GM19035 (cell line): ENCODE results near the gene VWF.

ENCODE experiments used
- ATAC-seq: cut with Tn5 transposase; IDR thresholded peaks from one replicate; pipeline ENCODE4 v1.9.1; 2021; ENCODE audit not compliant: unreplicated experiment

The VWF gene

DNA sequence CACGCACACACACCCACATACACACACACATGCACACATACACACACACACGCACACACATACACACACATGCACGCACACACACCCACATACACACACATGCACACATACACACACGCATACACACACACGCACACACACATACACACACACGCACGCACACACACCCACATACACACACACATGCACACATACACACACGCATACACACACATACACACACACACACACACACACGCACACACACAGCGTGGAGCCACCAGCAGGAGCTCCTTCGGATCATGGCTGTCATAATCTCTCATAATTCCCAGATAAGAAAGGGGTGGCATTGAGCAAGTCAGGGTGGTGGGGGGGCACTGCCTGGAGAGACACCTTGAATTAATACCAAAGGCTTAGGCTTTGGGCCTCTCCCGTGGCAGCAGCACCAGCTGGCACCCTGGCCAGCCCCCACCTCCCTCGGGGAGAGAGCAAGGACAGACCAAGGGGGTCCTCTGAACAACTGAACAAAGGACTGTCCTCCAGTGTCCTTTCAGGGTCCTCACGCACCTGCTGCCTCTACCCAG is 201.3 kb downstream of the VWF start:
- no peak for ATAC-seq

DNA sequence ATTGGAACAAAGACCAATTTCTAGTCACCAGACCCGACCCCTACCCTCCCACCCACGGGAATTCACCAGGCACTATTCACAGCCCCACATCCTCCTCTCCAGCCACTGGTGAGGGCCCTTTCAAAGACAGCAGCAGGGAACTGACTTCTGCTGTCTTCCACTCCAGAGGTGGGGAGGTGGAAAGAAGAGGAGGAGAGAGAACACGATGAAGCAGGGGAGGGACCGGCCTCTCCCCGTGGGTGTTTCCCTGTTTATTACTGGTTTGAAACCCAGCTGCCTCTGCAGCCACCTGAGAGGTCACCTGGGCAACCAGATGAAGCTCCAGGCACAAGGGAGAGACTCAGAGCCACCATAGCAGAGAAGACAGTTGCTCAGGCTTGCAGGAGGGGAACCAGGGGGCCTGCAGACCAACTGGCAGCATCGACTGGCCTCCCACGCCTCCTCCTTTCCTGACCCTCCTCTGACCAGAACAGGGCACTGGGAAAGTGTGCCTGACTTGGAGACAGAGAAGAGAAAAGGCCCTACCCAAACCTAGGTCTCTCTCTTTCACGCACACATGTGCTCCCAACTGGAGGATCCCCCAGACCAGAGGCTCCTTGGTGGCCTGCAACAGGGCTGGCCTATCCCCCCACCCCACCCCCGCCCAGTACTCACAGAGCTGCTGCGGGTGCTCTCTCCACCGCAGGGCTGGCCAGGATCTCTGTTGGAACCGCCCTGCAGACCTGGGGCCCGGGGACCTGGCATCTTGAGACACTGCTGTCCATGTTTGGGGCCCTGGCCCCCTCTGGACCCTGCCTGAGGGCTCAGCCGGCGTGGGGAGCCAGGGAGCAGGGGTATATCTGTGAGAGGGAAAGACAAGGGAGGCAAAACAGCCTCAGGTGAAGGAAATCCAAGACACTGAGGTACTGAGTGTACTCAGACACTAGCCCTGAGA is 202.2 kb downstream of the VWF start:
- ATAC-seq: no peak

- ATAC-seq: no peak
Observed at GRCh38 chr12:5921027-5921909, 203.2 kb downstream of the VWF start.

DNA sequence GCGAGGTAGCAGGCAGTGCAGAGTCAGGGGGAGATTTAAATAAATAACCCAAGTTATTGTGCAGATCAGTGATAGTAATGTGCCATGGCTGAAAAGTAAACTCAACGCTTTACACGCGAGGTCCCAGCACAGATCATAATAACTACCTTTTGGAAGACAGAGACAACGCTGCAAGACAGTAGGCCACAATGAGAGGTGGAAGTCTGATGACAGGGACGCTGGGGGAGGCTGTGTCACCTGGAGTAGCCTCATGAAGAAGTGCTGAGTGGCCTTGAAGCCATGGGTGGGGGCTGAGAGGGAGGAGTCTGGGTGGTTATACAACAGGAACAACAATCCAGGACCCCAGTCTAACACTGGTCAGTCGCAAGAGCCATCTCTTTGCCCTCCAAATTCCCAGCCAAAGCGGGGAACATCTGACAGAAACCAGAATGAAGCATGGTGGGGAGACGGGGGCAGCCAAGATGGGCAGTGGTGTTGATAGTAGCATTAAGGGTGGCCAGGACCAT is 207.6 kb downstream of the VWF start:
- ATAC-seq: no peak

DNA sequence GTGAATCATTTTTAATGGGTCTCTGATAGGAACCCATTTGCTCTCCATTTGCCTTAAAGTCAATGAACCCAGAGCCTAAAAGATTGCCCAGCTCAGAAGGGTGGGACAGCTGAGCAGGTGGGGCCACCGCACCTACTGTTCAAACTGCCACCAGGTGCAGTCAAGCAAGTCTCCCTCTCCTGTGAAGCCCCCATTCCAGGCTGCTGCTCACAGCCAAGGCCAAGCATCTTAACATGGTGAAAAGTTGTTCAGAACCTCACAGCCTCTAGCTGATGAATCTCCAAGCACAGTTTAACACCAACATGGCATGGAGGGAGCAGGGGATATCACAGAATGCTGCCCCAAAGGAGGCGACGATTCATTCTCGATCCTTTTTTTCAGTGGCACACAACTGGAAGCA is 209.0 kb downstream of the VWF start:
- no peak for ATAC-seq

GRCh38 chr12:5914387-5915149 is 209.9 kb downstream of the VWF start:
- ATAC-seq: no peak

DNA sequence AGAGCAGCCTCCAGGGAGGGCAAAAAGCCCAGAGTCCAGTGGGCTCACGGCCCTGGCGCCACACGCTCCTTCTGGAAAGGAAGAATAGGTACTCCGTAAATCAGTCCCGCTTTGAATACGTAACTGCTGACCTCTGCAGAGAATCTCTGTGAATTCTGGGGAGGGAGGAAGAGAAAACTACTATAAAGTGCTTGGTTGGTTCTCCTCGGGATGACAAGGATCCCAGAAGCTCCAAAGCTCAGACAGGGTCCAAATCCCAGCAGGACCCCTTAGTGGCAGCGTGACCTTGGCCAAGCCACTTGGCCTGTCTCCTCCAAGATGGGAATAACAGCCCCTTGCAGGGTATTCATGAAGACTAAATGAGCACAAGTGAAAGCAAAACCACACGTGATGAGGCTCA is 211.1 kb downstream of the VWF start:
- no peak for ATAC-seq

GRCh38 chr12:5912437-5913334 is 211.8 kb downstream of the VWF start:
- ATAC-seq: no peak

- no peak for ATAC-seq
Observed at GRCh38 chr12:5912011-5912410, 212.5 kb downstream of the VWF start.

GRCh38 chr12:5910790-5911548 is 213.5 kb downstream of the VWF start:
- no peak for ATAC-seq

GRCh38 chr12:5909560-5909959 is 214.9 kb downstream of the VWF start:
- ATAC-seq: no peak

- no peak for ATAC-seq
Observed at GRCh38 chr12:5908251-5908650, 216.2 kb downstream of the VWF start.

DNA sequence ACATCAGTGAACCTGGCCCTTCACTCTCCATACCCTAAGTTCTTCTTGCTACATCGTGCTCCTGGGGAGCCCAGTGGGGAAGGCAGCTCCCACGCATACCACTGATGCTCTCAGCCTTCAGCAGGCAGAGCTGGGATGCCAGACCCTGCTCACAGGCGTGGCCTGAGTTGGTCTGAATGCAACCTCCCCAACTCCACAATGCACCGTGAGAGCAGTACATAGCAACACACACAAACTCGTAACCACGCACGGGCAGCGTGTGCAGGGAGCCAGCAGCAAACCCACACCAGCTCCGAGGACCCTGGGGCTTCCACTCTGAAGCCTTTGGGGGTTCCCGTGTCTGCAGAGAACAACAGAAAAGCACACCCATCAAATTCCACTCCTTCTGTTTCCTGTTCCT is 216.7 kb downstream of the VWF start:
- ATAC-seq: no peak

DNA sequence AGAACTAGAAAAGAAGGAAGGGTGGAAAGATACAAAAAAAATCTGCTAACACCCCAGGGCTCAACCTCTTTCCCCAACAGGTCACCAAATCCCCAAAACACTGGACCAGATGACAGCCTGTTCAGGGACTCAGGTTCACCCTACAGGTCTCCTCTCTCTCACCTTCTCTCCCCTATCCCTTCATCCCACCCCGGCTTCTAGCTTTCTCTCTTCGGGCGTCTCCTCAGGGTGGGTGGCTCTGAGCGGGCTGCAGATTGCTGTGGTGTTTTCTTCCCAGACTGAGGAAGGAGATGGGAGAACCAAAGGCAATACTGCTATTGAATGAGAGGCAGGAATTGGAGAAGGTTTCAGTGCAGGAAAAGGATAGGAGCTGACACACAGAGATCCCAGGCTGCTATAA is 218.7 kb downstream of the VWF start:
- ATAC-seq: no peak

- ATAC-seq: no peak
Observed at GRCh38 chr12:5904969-5905368, 219.5 kb downstream of the VWF start.

DNA sequence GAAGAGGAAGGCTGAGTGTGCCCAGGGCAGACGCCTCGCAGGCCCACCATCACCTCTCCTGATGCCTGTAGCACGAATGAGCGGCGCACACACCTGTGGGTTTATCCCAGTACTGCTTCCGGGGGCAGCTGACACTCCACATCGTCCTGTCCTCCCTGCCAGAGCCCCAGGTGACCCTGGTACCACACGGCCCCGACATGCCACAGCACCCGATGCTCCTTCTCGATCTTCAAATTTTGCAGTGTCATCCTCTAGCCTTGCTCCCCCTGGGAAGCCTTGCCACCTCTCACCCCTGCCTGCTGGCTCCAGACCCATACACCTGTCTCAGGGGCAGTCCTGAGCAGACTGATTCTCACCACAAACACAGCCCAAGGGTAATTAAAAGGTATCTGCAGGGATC is 220.0 kb downstream of the VWF start:
- ATAC-seq: no peak

DNA sequence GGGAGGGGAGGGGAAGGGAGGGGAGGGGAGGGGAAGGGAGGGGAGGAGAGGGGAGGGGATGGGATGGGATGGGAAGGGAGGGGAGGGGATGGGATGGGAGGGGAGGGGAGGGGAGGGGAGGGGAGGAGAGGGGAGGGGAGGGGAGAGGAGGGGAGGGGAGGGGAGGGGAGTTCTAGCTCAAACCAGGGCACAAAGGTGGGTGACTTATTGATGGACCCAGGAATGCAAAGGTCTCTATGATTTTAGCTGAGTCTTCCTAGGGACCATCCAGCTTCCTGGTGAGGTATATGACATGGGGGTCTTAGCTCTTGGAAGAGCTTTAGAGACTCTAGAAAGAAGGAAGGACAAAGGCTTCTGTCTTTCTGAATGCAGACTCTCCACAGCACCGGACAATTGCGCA is 221.7 kb downstream of the VWF start:
- no peak for ATAC-seq

- ATAC-seq: no peak
Observed at GRCh38 chr12:5901416-5901815, 223.1 kb downstream of the VWF start.
